K562 (cell line): ENCODE measurements around the gene NOP16. TPM values are rescaled to one million over a fixed set of nuclear protein-coding genes. Genes with fewer than 3 reads are reported as not detected.
A peak's percentile ranks its signal among the peaks of the same experiment; 100 is the strongest.

Experiments
- ATAC-seq: fragments of 200-7000 bp; cut with Tn5 transposase; 3 replicates; pipeline ENCODE4 v1.9.1; 2020; ENCODE audit warnings: moderate library complexity
- BruUV-seq: library from RNA; stranded (reverse); fragments of 400-500 nt; replicated peaks from 2 replicates; lab custom pipeline; 2021; lab: Mats Ljungman, UMichigan
- CTCF ChIA-PET: fragments of 300-600 bp; formaldehyde crosslinking; extraction: SDS; loops from one replicate; lab custom pipeline; 2021; ENCODE audit warnings: low intra/inter-chr PET ratio; lab: Yijun Ruan, JAX
- POLR2A ChIA-PET: fragments of 300-600, 350-650 bp; sonication (Branson Sonifier 250); formaldehyde crosslinking; extraction: SDS; loops from one replicate; lab custom pipeline; 2021; ENCODE audit warnings: antibody characterized with exemption, inconsistent platforms; lab: Yijun Ruan, JAX
- DNase-seq, 4 experiments: peaks; one replicate each; pipeline versions ENCODE4 v3.0.0 to v3.0.0-alpha.2; 2011 to 2018; ENCODE audit warnings: low spot score in 3 of 4, mixed read lengths in 3 of 4; ENCODE audit errors: extremely low read depth in 1 of 4
- FAIRE-seq: peaks from 2 replicates; lab custom pipeline; 2011; peaks lifted over from hg19 to GRCh38; lab: Jason Lieb, UNC
- H2AFZ ChIP-seq: 2 replicates; pipeline ENCODE4 v1.6.0; 2011; ENCODE audit warnings: low read depth, low read length, control low read depth, inconsistent platforms
- H3K27ac ChIP-seq: fragments of 200-600 bp; 3 replicates; pipeline ENCODE4 v1.8.0; 2011; ENCODE audit warnings: low read depth, mild to moderate bottlenecking, control low read depth, inconsistent platforms, low read length, moderate library complexity, mixed read lengths; ENCODE audit errors: extremely low read depth
- H3K27me3 ChIP-seq, 2 experiments: fragments of 300-600 bp in 1 of 2; 2 replicates in 1 of 2; 3 replicates in 1 of 2; pipeline versions ENCODE4 v1.6.0 to v1.8.0; 2011; ENCODE audit warnings: inconsistent platforms in 2 of 2, low read length in 2 of 2, mild to moderate bottlenecking in 1 of 2, mixed read lengths in 1 of 2, moderate library complexity in 1 of 2; ENCODE audit not compliant: control insufficient read depth in 2 of 2, insufficient read depth in 2 of 2
- H3K36me3 ChIP-seq: fragments of 300-600 bp; 3 replicates; pipeline ENCODE4 v1.8.0; 2011; ENCODE audit warnings: mild to moderate bottlenecking, low read length, inconsistent platforms; ENCODE audit not compliant: control insufficient read depth, insufficient read depth
- H3K4me1 ChIP-seq, 2 experiments: fragments of 200-600 bp in 1 of 2; replicated peaks in 1 of 2; 2 replicates in 1 of 2; 3 replicates in 1 of 2; pipeline versions ENCODE4 v1.5.1 to v1.8.0; 2011; ENCODE audit warnings: inconsistent platforms in 2 of 2, low read length in 2 of 2, mild to moderate bottlenecking in 1 of 2, mixed read lengths in 1 of 2, moderate library complexity in 1 of 2; ENCODE audit not compliant: control insufficient read depth in 2 of 2, insufficient read depth in 2 of 2
- H3K4me2 ChIP-seq: 2 replicates; pipeline ENCODE4 v1.6.1; 2011; ENCODE audit warnings: low read length, control low read depth, inconsistent platforms, mixed read lengths; ENCODE audit not compliant: insufficient read depth
- H3K4me3 ChIP-seq: fragments of 200-600 bp; sonication (generic), shearing (Covaris generic); 2 replicates; pipeline ENCODE4 v1.5.1; 2016; ENCODE audit warnings: control low read depth, inconsistent platforms
- H3K79me2 ChIP-seq: fragments of 200-600 bp; 3 replicates; pipeline ENCODE4 v1.8.0; 2011; ENCODE audit warnings: low read length, inconsistent platforms; ENCODE audit not compliant: control insufficient read depth, insufficient read depth
- H3K9ac ChIP-seq, 2 experiments: 2 replicates each; pipeline versions ENCODE4 v1.6.0 to v1.6.1; 2011; ENCODE audit warnings: low read depth in 2 of 2, low read length in 2 of 2, control low read depth in 1 of 2, inconsistent platforms in 1 of 2, mild to moderate bottlenecking in 1 of 2, mixed read lengths in 1 of 2; ENCODE audit not compliant: insufficient read depth in 1 of 2
- H3K9me1 ChIP-seq: one replicate; pipeline ENCODE4 v1.6.0; 2011; ENCODE audit warnings: inconsistent platforms, mild to moderate bottlenecking, low read length, moderate library complexity; ENCODE audit not compliant: control insufficient read depth, insufficient read depth
- H3K9me3 ChIP-seq: replicated peaks from 2 replicates; pipeline ENCODE4 v1.5.1; 2011; ENCODE audit warnings: low read depth, low read length, inconsistent platforms; ENCODE audit not compliant: control insufficient read depth, insufficient read depth
- H4K20me1 ChIP-seq: replicated peaks from 2 replicates; pipeline ENCODE4 v1.6.1; 2011; ENCODE audit warnings: low read length, inconsistent platforms, mixed read lengths; ENCODE audit not compliant: control insufficient read depth, insufficient read depth
- BACH1 ChIP-seq: fragments of 200-800 bp; sonication (Bioruptor generic); IDR thresholded peaks from 2 replicates; pipeline ENCODE4 v1.6.1; 2016; ENCODE audit warnings: missing genetic modification characterization, missing compliant biosample characterization
- DLX4 ChIP-seq: fragments of 250-450 bp; sonication (Bioruptor Pico); IDR thresholded peaks from 2 replicates; pipeline ENCODE4 v1.6.1; 2021; ENCODE audit warnings: mild to moderate bottlenecking
- ERF ChIP-seq: fragments of 450-650 bp; formaldehyde crosslinking; IDR thresholded peaks from 2 replicates; pipeline ENCODE4 v1.4.0; 2020; ENCODE audit warnings: mild to moderate bottlenecking, mixed read lengths
- HNRNPUL1 ChIP-seq: fragments of 200-400 bp; formaldehyde crosslinking; IDR thresholded peaks from 2 replicates; pipeline ENCODE4 v1.6.1; 2017; ENCODE audit warnings: low read length
- KLF6 ChIP-seq: fragments of 250-450 bp; sonication (Bioruptor Pico); IDR thresholded peaks from 2 replicates; pipeline ENCODE4 v1.4.0; 2020; ENCODE audit warnings: mild to moderate bottlenecking, moderate library complexity, borderline replicate concordance
- L3MBTL2 ChIP-seq: fragments of 450-650 bp; IDR thresholded peaks from 2 replicates; pipeline ENCODE4 v1.6.1; 2016; ENCODE audit warnings: mild to moderate bottlenecking, moderate library complexity
- LEF1 ChIP-seq: fragments of 450-650 bp; IDR thresholded peaks from 2 replicates; pipeline ENCODE4 v1.6.1; 2016; ENCODE audit warnings: mild to moderate bottlenecking
- MYNN ChIP-seq, 2 experiments: sonication (generic); formaldehyde crosslinking in 1 of 2; IDR thresholded peaks; 2 replicates each; pipeline versions ENCODE4 v1.5.0 to v1.6.1; 2016 to 2020; ENCODE audit warnings: antibody characterized with exemption in 1 of 2, missing genetic modification reagents in 1 of 2
- NFIC ChIP-seq: fragments of 450-650 bp; IDR thresholded peaks from 2 replicates; pipeline ENCODE4 v1.6.1; 2017; ENCODE audit warnings: mild to moderate bottlenecking, inconsistent platforms
- NFXL1 ChIP-seq: fragments of 450-650 bp; formaldehyde crosslinking; IDR thresholded peaks from 2 replicates; pipeline ENCODE4 v1.4.0; 2021; ENCODE audit warnings: mild to moderate bottlenecking
- NUFIP1 ChIP-seq: fragments of 450-650 bp; IDR thresholded peaks from 2 replicates; pipeline ENCODE4 v1.6.1; 2018; ENCODE audit not compliant: partially characterized antibody
- SRF ChIP-seq, 2 experiments: fragments of 250-450, 450-650 bp in 1 of 2; sonication (Bioruptor Pico) in 1 of 2; sonication (generic) in 1 of 2; formaldehyde crosslinking; IDR thresholded peaks; 2 replicates each; pipeline versions ENCODE4 v1.5.0 to v1.5.1; 2020 to 2022; ENCODE audit warnings: mild to moderate bottlenecking in 1 of 2, missing genetic modification reagents in 1 of 2
- YBX1 ChIP-seq: fragments of 450-650 bp; IDR thresholded peaks from 2 replicates; pipeline ENCODE4 v1.7.1; 2016; ENCODE audit warnings: mild to moderate bottlenecking
- ZBTB7A ChIP-seq: IDR thresholded peaks from 2 replicates; pipeline ENCODE4 v1.6.1; 2011; ENCODE audit warnings: low read depth, mild to moderate bottlenecking, low read length, moderate library complexity, borderline replicate concordance; ENCODE audit not compliant: control insufficient read depth
- ZNF12 ChIP-seq: sonication (generic); formaldehyde crosslinking; IDR thresholded peaks from 2 replicates; pipeline ENCODE4 v1.4.0; 2020; ENCODE audit warnings: mild to moderate bottlenecking, missing genetic modification reagents
- ZNF143 ChIP-seq: sonication (generic); formaldehyde crosslinking; IDR thresholded peaks from 2 replicates; pipeline ENCODE4 v1.9.0; 2022; ENCODE audit warnings: mild to moderate bottlenecking, missing genetic modification reagents
- ZNF263 ChIP-seq: sonication (generic); formaldehyde crosslinking; IDR thresholded peaks from 2 replicates; pipeline ENCODE4 v1.8.0; 2022; ENCODE audit warnings: mild to moderate bottlenecking, missing genetic modification reagents, borderline replicate concordance
- WGBS: fragments of 100-300 bp; shearing (Covaris generic); methylation state at CpG from one replicate; pipeline ENCODE4 v1.1.6; 2016; ENCODE audit warnings: low coverage, mixed read lengths; ENCODE audit not compliant: insufficient coverage; ENCODE audit errors: missing lambda C conversion rate; 5-methylcytosine and 5-hydroxymethylcytosine counted together
- in situ Hi-C: fragments of 300-500 bp; cut with MboI; formaldehyde crosslinking; loops from 4 replicates; pipeline ENCODE4 v1.15.0; 2018; ENCODE audit warnings: inconsistent platforms, mixed read lengths
- intact Hi-C: fragments of 100-400 bp; cut with micrococcal nuclease; formaldehyde crosslinking; loops from 2 replicates; pipeline ENCODE4 v1.14.2; 2022
- polyA plus RNA-seq, 8 experiments: library from polyadenylated mRNA; depleted of rRNA in 4 of 8; stranded (reverse) in 5 of 8; unstranded in 3 of 8; fragments of >200 nt; fragmentation: Nextera tagmentation in 2 of 8; fragmentation: Illumina TruSeq in 1 of 8; extraction: Ambion mirVana in 2 of 8; extraction: Trizol in 1 of 8; gene quantifications; 2 replicates each; pipeline versions ENCODE4 v1.2.1 to v1.2.3, GENCODE V29; 2011 to 2014; ENCODE audit warnings: inconsistent platforms in 1 of 8, missing spikeins in 1 of 8
- total RNA-seq, 7 experiments: library from RNA; depleted of rRNA in 6 of 7; stranded (reverse); fragments of >200 nt in 6 of 7; fragmentation: Illumina TruSeq in 2 of 7; extraction: Trizol in 2 of 7; gene quantifications; 2 replicates each; pipeline versions ENCODE4 v1.2.1 to v1.2.3, GENCODE V29; 2011 to 2021; ENCODE audit warnings: low replicate concordance in 1 of 7
- TF ChIP-seq, protein P1 (sequence below): fragments of 250-450 bp; sonication (Bioruptor Pico); IDR thresholded peaks from 2 replicates; pipeline ENCODE4 v1.8.0; 2021; ENCODE audit warnings: borderline replicate concordance, mild to moderate bottlenecking, moderate library complexity; ENCODE audit not compliant: poor library complexity, severe bottlenecking
- TF ChIP-seq, protein P2 (sequence below), 2 experiments: IDR thresholded peaks in 1 of 2; conservative IDR thresholded peaks in 1 of 2; 2 replicates each; pipeline ENCODE4 v1.6.1; 2016; ENCODE audit warnings: low read depth in 2 of 2, mild to moderate bottlenecking in 1 of 2, missing compliant biosample characterization in 1 of 2, missing genetic modification characterization in 1 of 2, moderate library complexity in 1 of 2

Gene NOP16
- total and polyA plus RNA-seq, 9 of the 15 experiments (the other 6 are each of a cell fraction or from before 2014, with no cell fraction given), result 92.5 to 342 (median 148) TPM

DNA sequence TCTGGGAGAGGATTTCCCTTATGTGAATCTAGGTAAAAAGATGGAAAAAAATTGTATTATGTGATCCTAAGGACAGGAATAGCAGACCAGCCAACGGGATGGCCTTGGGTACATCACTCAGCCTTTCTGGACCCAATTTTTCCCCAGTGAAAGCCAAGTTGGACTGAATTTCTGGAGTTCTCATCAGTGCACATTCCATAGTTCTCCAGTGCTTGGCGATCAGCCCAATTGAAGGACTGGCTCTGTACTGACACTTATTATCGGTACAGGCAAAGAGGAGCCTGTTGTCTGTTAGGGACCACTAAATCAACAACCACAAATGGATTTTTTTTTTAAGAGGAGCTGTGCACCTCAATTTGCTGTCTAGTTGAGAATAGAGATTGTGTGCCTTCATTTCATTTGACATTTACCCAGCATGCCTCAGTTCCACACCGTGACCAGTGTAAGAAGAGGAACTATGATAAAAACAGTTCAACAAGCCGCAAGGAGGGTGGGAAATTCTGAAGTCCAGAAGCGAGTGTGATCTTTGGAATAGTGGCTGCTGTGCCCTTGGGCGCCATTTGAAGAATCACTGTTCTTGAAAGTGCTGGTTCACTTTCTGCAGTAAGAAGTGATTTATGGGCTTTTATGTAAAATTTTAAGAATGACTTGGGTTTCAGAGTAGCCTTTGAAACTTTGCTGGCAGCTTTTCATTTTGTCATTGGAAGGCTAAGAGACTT, 15.1 kb downstream of the NOP16 start:
- no peaks in the 10 kb centered on the region for H3K9me1 ChIP-seq
- in situ Hi-C loops (no loop called here), intact Hi-C loops (no loop called here)
- no peak overlapping the region for H3K27ac ChIP-seq
- WGBS, result 29% methylated on average over 7 of the region's 7 CpGs
- ChIA-PET CTCF (no interaction called here), POLR2A (interaction anchor here (1.0 to 3.0 kb wide), 4 partner anchors 10 to 13 kb away, joined by 3 to 11 read pairs (median 4); partner anchors contain the start of gene KIAA1191)
- ATAC-seq (peak; percentile 79), FAIRE-seq (peak; percentile 32), DNase-seq (peak in 2 of 4 experiments; percentile 43 to 49)
- H4K20me1 ChIP-seq, result no peaks in the 10 kb centered on the region
- no peaks in the 10 kb centered on the region for H3K79me2 ChIP-seq
- peaks cover 7 to 19% of the 10 kb centered on the region in 2 experiments for H3K4me1 ChIP-seq
- no peaks in the 10 kb centered on the region for H3K27me3 ChIP-seq
- H3K36me3 ChIP-seq, result no peaks in the 10 kb centered on the region
- H3K4me3 ChIP-seq, result no peak overlapping the region
- H3K9ac ChIP-seq, result no peak overlapping the region; a peak in 1 of 4 replicates
- H3K9me3 ChIP-seq, result no peaks in the 10 kb centered on the region
- no TSS peak for BruUV-seq
- H3K4me2 ChIP-seq, result no peak overlapping the region
- peak overlapping the region; percentile 67 for H2AFZ ChIP-seq
- peak; percentile 78 for TF ChIP-seq L3MBTL2
- no peak for TF ChIP-seq HNRNPUL1
- 0 out of 2 replicates have a peak, but pooled peaks have one; percentile 19 for TF ChIP-seq NFIC
- peak; percentile 67 for TF ChIP-seq ZNF143 (CRISPR knock-in tag)
- TF ChIP-seq DLX4 (CRISPR knock-in tag), result no peak
- TF ChIP-seq, protein P1, sequence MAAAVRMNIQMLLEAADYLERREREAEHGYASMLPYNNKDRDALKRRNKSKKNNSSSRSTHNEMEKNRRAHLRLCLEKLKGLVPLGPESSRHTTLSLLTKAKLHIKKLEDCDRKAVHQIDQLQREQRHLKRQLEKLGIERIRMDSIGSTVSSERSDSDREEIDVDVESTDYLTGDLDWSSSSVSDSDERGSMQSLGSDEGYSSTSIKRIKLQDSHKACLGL (CRISPR knock-in tag), result no peak
- no peak for TF ChIP-seq ERF (CRISPR knock-in tag)
- TF ChIP-seq NUFIP1, result no peak
- no peak for TF ChIP-seq YBX1
- no peak for TF ChIP-seq SRF (CRISPR knock-in tag; IDR thresholded peaks at IDR 0.05)
- TF ChIP-seq LEF1, result no peak
- TF ChIP-seq NFXL1 (CRISPR knock-in tag), result no peak
- TF ChIP-seq, protein P2, sequence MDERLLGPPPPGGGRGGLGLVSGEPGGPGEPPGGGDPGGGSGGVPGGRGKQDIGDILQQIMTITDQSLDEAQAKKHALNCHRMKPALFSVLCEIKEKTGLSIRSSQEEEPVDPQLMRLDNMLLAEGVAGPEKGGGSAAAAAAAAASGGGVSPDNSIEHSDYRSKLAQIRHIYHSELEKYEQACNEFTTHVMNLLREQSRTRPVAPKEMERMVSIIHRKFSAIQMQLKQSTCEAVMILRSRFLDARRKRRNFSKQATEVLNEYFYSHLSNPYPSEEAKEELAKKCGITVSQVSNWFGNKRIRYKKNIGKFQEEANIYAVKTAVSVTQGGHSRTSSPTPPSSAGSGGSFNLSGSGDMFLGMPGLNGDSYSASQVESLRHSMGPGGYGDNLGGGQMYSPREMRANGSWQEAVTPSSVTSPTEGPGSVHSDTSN (CRISPR knock-in tag; IDR thresholded peaks at IDR 0.05; ENCODE audit: low read depth), result no peak
- TF ChIP-seq, protein P2 (tag; conservative IDR thresholded peaks at IDR 0.05; ENCODE audit: low read depth), result peak; percentile 75
- TF ChIP-seq MYNN (IDR thresholded peaks at IDR 0.05), result no peak
- no peak for TF ChIP-seq MYNN (CRISPR knock-in tag; IDR thresholded peaks at IDR 0.05)
- TF ChIP-seq ZNF12 (CRISPR knock-in tag), result no peak
- peak; percentile 41; the same call in 1 of the 2 replicates for TF ChIP-seq BACH1 (tag)
- no peak for TF ChIP-seq KLF6 (CRISPR knock-in tag)
- no peak for TF ChIP-seq ZBTB7A
- TF ChIP-seq ZNF263 (CRISPR knock-in tag), result no peak
